Cardiac muscle cell (in vitro differentiated cells and primary cell): Measurements from ENCODE around the gene PIGQ. TPM values are rescaled to one million over a fixed set of nuclear protein-coding genes. Genes with fewer than 3 reads are reported as not detected.

Experiments used
- DNase-seq, 2 donors: peaks; one replicate each; pipeline versions ENCODE4 v3.0.0 to v3.0.0-alpha.2; 2010 to 2017; ENCODE audit warnings: low read depth in 1 of 2, low spot score in 1 of 2
- H3K27ac ChIP-seq: fragments of 200-600 bp; sonication (generic); 2 replicates; pipeline ENCODE4 v1.5.1; 2016
- H3K27me3 ChIP-seq: fragments of 200-600 bp; sonication (generic); 2 replicates; pipeline ENCODE4 v1.6.0; 2016; ENCODE audit warnings: control low read depth
- H3K36me3 ChIP-seq: fragments of 200-600 bp; sonication (generic); 2 replicates; pipeline ENCODE4 v1.5.1; 2016; ENCODE audit warnings: control low read depth
- H3K4me1 ChIP-seq: fragments of 200-600 bp; sonication (generic); 2 replicates; pipeline ENCODE4 v1.8.1; 2017; ENCODE audit warnings: low read depth, mild to moderate bottlenecking, mixed run types
- H3K4me3 ChIP-seq: fragments of 200-600 bp; sonication (generic); 2 replicates; pipeline ENCODE4 v1.5.1; 2016; ENCODE audit warnings: mild to moderate bottlenecking
- H3K9me3 ChIP-seq: fragments of 200-600 bp; sonication (generic); 2 replicates; pipeline ENCODE4 v1.5.1; 2017; ENCODE audit warnings: low read depth, mild to moderate bottlenecking, control low read depth
- polyA plus RNA-seq: library from polyadenylated mRNA; unstranded; fragments of >200 nt; fragmentation: Nextera tagmentation; extraction: Ambion mirVana; gene quantifications from 2 replicates; pipeline ENCODE4 v1.2.1, GENCODE V29; 2016
- total RNA-seq: library from RNA; depleted of rRNA; stranded (reverse); fragments of >200 nt; gene quantifications from 2 replicates; pipeline ENCODE4 v1.2.3, GENCODE V29; 2016
- TF ChIP-seq, protein P1 (sequence below): IDR thresholded peaks from 2 replicates; pipeline ENCODE4 v1.5.1; 2012; ENCODE audit warnings: low read depth, mild to moderate bottlenecking, low read length

The PIGQ gene
- total and polyA plus RNA-seq, 2 experiments from 2014 or later: 110 to 124 TPM

GRCh38 chr16:633336-634050, 63.7 kb downstream of the PIGQ start:
- Histone ChIP-seq H3K27ac (no peak overlapping the region), H3K36me3 (peaks cover 9% of the 10 kb centered on the region), H3K4me1 (peaks cover 36% of the 10 kb centered on the region), H3K27me3 (no peaks in the 10 kb centered on the region), H3K4me3 (no peak overlapping the region), H3K9me3 (no peaks in the 10 kb centered on the region)
- TF ChIP-seq, protein P1, sequence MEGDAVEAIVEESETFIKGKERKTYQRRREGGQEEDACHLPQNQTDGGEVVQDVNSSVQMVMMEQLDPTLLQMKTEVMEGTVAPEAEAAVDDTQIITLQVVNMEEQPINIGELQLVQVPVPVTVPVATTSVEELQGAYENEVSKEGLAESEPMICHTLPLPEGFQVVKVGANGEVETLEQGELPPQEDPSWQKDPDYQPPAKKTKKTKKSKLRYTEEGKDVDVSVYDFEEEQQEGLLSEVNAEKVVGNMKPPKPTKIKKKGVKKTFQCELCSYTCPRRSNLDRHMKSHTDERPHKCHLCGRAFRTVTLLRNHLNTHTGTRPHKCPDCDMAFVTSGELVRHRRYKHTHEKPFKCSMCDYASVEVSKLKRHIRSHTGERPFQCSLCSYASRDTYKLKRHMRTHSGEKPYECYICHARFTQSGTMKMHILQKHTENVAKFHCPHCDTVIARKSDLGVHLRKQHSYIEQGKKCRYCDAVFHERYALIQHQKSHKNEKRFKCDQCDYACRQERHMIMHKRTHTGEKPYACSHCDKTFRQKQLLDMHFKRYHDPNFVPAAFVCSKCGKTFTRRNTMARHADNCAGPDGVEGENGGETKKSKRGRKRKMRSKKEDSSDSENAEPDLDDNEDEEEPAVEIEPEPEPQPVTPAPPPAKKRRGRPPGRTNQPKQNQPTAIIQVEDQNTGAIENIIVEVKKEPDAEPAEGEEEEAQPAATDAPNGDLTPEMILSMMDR: no peak
- DNase-seq: no peak

Other genes starting within 250 kb of the PIGQ start
- 29.1 and 49.7 TPM in 2 replicates for gene AXIN1, start 217.2 kb upstream of the PIGQ start, total RNA-seq
- gene AXIN1, start 217.2 kb upstream of the PIGQ start, polyA plus RNA-seq: 16.5 and 25.4 TPM in 2 replicates
- gene MRPL28, start 199.4 kb upstream of the PIGQ start, total RNA-seq: 242 and 350 TPM in 2 replicates
- gene MRPL28, start 199.4 kb upstream of the PIGQ start, polyA plus RNA-seq: 234 and 290 TPM in 2 replicates
- 135 and 167 TPM in 2 replicates for gene PGAP6, start 188.0 kb upstream of the PIGQ start, total RNA-seq
- gene PGAP6, start 188.0 kb upstream of the PIGQ start, polyA plus RNA-seq: 113 and 142 TPM in 2 replicates
- 352 and 452 TPM in 2 replicates for gene NME4, start 172.8 kb upstream of the PIGQ start, total RNA-seq
- gene NME4, start 172.8 kb upstream of the PIGQ start, polyA plus RNA-seq: 518 and 664 TPM in 2 replicates
- 48.7 and 51.5 TPM in 2 replicates for gene DECR2, start 168.1 kb upstream of the PIGQ start, total RNA-seq
- 49.5 and 50.0 TPM in 2 replicates for gene DECR2, start 168.1 kb upstream of the PIGQ start, polyA plus RNA-seq
- 61.8 and 77.1 TPM in 2 replicates for gene RAB11FIP3, start 144.3 kb upstream of the PIGQ start, total RNA-seq
- 55.3 TPM in 2 replicates for gene RAB11FIP3, start 144.3 kb upstream of the PIGQ start, polyA plus RNA-seq
- gene CAPN15, start 42.3 kb upstream of the PIGQ start, total RNA-seq: 58.2 and 63.3 TPM in 2 replicates
- 19.0 and 38.1 TPM in 2 replicates for gene CAPN15, start 42.3 kb upstream of the PIGQ start, polyA plus RNA-seq
- gene PRR35, start 9.6 kb upstream of the PIGQ start, total RNA-seq: 0.14 and 0.66 TPM in 2 replicates
- gene PRR35, start 9.6 kb upstream of the PIGQ start, polyA plus RNA-seq: 0.40 TPM in 1 of 2 replicates, not detected in the other
- gene NHLRC4, start 3.0 kb upstream of the PIGQ start, total RNA-seq: 3.6 and 3.9 TPM in 2 replicates
- gene NHLRC4, start 3.0 kb upstream of the PIGQ start, polyA plus RNA-seq: 2.2 and 2.6 TPM in 2 replicates
- 40.7 and 45.9 TPM in 2 replicates for gene RAB40C, start 20.1 kb downstream of the PIGQ start, total RNA-seq
- 30.8 and 36.9 TPM in 2 replicates for gene RAB40C, start 20.1 kb downstream of the PIGQ start, polyA plus RNA-seq
- gene WFIKKN1, start 61.0 kb downstream of the PIGQ start, total RNA-seq: 85.8 and 125 TPM in 2 replicates
- gene WFIKKN1, start 61.0 kb downstream of the PIGQ start, polyA plus RNA-seq: 79.6 and 105 TPM in 2 replicates
- 196 and 201 TPM in 2 replicates for gene METTL26, start 66.3 kb downstream of the PIGQ start, total RNA-seq
- gene METTL26, start 66.3 kb downstream of the PIGQ start, polyA plus RNA-seq: 153 and 181 TPM in 2 replicates
- 123 and 144 TPM in 2 replicates for gene MCRIP2, start 71.9 kb downstream of the PIGQ start, total RNA-seq
- gene MCRIP2, start 71.9 kb downstream of the PIGQ start, polyA plus RNA-seq: 131 and 146 TPM in 2 replicates
- 25.6 and 26.5 TPM in 2 replicates for gene WDR90, start 79.4 kb downstream of the PIGQ start, total RNA-seq
- 28.1 and 32.3 TPM in 2 replicates for gene WDR90, start 79.4 kb downstream of the PIGQ start, polyA plus RNA-seq
- 251 and 305 TPM in 2 replicates for gene RHOT2, start 98.2 kb downstream of the PIGQ start, total RNA-seq
- 294 and 315 TPM in 2 replicates for gene RHOT2, start 98.2 kb downstream of the PIGQ start, polyA plus RNA-seq
- 3.6 and 12.9 TPM in 2 replicates for gene RHBDL1, start 105.7 kb downstream of the PIGQ start, total RNA-seq
- gene RHBDL1, start 105.7 kb downstream of the PIGQ start, polyA plus RNA-seq: 2.6 and 4.7 TPM in 2 replicates
- 176 and 207 TPM in 2 replicates for gene STUB1, start 110.4 kb downstream of the PIGQ start, total RNA-seq
- 219 and 269 TPM in 2 replicates for gene STUB1, start 110.4 kb downstream of the PIGQ start, polyA plus RNA-seq
- gene JMJD8, start 114.4 kb downstream of the PIGQ start, total RNA-seq: 105 and 134 TPM in 2 replicates
- gene JMJD8, start 114.4 kb downstream of the PIGQ start, polyA plus RNA-seq: 107 and 118 TPM in 2 replicates
- gene WDR24, start 120.4 kb downstream of the PIGQ start, total RNA-seq: 17.6 and 23.3 TPM in 2 replicates
- gene WDR24, start 120.4 kb downstream of the PIGQ start, polyA plus RNA-seq: 22.8 and 31.0 TPM in 2 replicates
- 0.12 and 0.74 TPM in 2 replicates for gene FBXL16, start 135.8 kb downstream of the PIGQ start, total RNA-seq
- gene FBXL16, start 135.8 kb downstream of the PIGQ start, polyA plus RNA-seq: 0.59 and 1.4 TPM in 2 replicates
- gene METRN, start 145.2 kb downstream of the PIGQ start, total RNA-seq: 93.9 and 186 TPM in 2 replicates
- gene METRN, start 145.2 kb downstream of the PIGQ start, polyA plus RNA-seq: 299 and 330 TPM in 2 replicates
- gene ANTKMT, start 151.2 kb downstream of the PIGQ start, total RNA-seq: 55.1 and 62.5 TPM in 2 replicates
- gene ANTKMT, start 151.2 kb downstream of the PIGQ start, polyA plus RNA-seq: 72.4 and 82.6 TPM in 2 replicates
- gene CCDC78, start 156.5 kb downstream of the PIGQ start, total RNA-seq: 9.7 and 16.5 TPM in 2 replicates
- 3.6 and 4.2 TPM in 2 replicates for gene CCDC78, start 156.5 kb downstream of the PIGQ start, polyA plus RNA-seq
- gene HAGHL, start 157.1 kb downstream of the PIGQ start, total RNA-seq: 31.6 and 47.5 TPM in 2 replicates
- gene HAGHL, start 157.1 kb downstream of the PIGQ start, polyA plus RNA-seq: 27.7 and 37.0 TPM in 2 replicates
- gene CIAO3, start 171.0 kb downstream of the PIGQ start, total RNA-seq: 46.2 and 67.7 TPM in 2 replicates
- gene CIAO3, start 171.0 kb downstream of the PIGQ start, polyA plus RNA-seq: 43.3 and 72.2 TPM in 2 replicates
- gene MSLN, start 190.8 kb downstream of the PIGQ start, total RNA-seq: 0.32 and 4.5 TPM in 2 replicates
- not detected in 2 replicates for gene MSLN, start 190.8 kb downstream of the PIGQ start, polyA plus RNA-seq
- 32.2 and 36.1 TPM in 2 replicates for gene RPUSD1, start 218.4 kb downstream of the PIGQ start, total RNA-seq
- gene RPUSD1, start 218.4 kb downstream of the PIGQ start, polyA plus RNA-seq: 27.0 and 34.3 TPM in 2 replicates
- 57.4 and 107 TPM in 2 replicates for gene CHTF18, start 218.7 kb downstream of the PIGQ start, total RNA-seq
- gene CHTF18, start 218.7 kb downstream of the PIGQ start, polyA plus RNA-seq: 43.6 and 58.5 TPM in 2 replicates
- not detected in 2 replicates for gene GNG13, start 230.8 kb downstream of the PIGQ start, total RNA-seq
- gene GNG13, start 230.8 kb downstream of the PIGQ start, polyA plus RNA-seq: 0.79 TPM in 1 of 2 replicates, not detected in the other